Endothelial cell of hepatic sinusoid (primary cell): ENCODE results near the gene KCNIP3.

Experiments used
- in situ Hi-C: cut with HindIII; loops from 2 replicates; pipeline ENCODE4 v1.10.0; 2017; ENCODE audit warnings: low sequenced_read_pairs

KCNIP3 gene

DNA sequence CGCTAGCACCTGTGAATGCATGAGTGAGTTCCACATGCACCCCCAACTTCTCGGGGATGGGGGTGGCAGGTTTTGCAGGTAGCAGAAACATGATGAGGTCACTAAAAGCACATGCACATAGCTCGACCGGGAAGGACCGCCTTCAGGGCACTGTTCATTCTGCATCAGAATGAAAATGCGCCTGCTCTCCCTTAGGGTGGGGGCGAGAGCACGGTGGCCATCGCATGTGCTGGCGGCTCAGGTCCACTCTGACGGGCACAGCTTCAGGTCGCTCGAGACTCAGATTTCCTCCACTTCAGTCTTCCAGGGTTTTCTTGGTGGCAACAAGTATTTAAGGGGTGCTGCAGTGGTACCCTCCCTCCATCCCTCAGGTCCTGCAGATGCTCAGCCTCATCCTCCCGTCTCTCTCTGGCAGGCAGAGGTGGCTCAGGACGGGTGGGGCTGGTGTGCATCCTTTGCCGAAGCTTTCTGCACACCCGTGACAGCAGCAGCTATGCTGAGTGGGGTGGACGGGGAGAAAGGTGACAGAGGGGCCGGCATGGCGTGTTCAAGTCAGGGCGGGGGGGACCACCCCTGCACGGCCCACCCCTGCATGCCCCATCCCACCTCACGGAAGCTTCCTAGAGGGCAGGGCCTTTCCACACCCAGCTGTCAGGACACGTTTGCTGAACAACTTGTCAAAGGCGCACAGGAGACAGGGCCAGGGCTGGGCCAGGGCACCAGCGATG is 14.8 kb downstream of the KCNIP3 start:
- in situ Hi-C loops, result loop anchor here (5.0 kb wide), 1 partner anchor 40 kb away; the partner anchor contains the start of gene PROM2

DNA sequence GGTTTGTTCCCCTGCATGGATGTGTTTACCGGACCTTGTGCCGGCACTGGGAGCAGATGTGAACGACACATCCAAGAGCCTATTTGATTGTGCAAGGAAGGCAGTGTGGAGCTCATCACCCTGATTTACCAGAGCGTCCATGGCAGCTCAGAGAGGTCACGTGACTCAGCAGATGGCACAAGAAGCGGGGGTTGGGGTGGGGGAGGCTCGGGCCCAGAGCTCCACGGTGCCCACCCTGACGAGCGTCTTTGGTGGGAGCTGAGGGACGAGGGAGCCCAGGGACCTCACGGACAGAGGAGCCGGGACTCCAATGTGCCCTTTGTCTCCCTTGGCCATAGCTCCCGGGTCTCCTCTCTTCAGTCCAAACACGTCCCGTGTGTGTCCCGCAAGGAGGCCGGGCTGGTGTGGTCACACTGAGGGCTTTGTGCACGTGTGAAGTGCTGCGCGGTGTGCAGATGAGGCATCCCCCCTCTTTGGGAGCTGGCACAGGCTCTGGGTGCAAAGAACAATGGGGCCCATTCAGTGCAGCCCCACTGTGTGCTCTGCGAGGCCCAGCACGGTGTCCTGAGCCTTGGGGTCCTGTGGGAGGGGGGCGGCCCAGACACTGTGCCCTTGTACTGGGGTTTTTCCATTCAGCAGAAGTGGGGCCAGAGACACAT is 15.5 kb downstream of the KCNIP3 start:
- in situ Hi-C loops, result loop anchor here (5.0 kb wide), 1 partner anchor 40 kb away; the partner anchor contains the start of gene PROM2

DNA sequence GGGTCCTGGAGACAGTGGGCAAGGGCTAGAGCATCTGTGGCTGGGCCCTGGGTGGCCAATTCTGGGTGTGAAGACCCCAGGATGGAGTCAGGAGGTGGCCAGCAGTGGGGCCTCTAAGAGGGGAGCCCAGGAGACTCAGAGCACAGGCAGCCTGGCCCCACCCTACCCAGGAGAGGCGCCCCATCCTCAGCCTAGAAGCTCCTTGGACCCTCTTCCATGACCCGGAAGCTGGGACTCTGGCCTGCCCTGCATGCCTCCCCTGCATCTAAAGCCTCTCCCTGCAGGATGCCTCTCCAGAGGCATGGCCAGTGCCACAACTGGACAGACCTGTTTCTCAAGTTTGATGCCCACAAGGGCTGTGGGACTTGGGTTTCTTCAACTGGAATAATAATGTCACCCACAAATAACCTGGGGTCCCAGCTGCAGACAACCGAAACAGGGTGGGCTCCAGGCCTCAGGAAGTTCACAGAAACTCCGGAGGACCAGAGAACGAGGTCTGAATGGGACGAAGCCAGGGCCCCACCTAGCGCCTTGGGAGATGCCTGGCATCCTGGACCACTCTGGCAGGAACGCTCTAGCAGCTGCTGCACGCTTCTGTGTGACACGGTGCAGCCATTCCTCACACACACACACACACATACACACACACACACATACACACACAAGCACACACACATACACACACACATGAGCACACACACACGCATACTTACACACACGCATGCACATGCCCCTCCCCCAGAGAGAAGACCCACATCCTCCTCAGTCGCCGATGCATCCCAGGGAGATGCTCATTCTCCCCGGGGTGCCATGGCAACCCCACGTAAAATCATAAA is 16.4 kb downstream of the KCNIP3 start:
- in situ Hi-C loops, result loop anchor here (5.0 kb wide), 1 partner anchor 41 kb away; the partner anchor contains the start of gene PROM2

- in situ Hi-C loops, result loop anchor here (5.0 kb wide), 1 partner anchor 42 kb away; the partner anchor contains the start of gene PROM2
Observed at GRCh38 chr2:95314598-95314963, 17.4 kb downstream of the KCNIP3 start.

GRCh38 chr2:95314964-95315611 is 17.9 kb downstream of the KCNIP3 start:
- in situ Hi-C loops, result loop anchor here (5.0 kb wide), 1 partner anchor 43 kb away; the partner anchor contains the start of gene PROM2

DNA sequence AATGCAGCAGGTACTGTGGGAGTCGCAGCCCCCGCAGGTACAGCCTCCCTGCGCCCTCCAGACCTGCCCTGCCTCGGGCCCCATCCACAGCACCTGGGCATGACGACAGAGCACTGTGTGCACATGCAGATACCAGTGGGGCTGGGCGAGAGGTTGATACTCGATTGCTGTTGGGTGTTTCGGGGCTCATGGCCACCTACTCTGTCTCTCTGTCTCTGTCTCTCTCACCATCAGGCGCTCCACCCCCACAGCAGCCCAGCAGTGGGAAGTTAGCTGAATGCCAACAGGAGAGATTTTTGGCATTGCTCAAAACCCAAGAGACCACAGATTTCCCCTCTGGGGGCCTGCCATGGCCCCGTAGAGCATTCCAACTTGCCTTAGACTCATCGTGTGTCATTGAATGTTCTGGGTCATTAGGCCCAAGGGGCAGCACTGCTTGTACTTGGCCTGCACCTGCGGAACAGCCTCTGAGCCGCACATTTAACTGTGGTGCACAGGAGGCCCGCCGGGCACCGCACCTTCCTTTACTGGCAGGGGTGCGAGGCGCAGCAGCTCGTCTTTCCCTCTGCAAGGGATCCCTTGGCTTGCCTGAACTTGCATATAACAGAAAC is 18.8 kb downstream of the KCNIP3 start:
- in situ Hi-C loops, result no loop called here

DNA sequence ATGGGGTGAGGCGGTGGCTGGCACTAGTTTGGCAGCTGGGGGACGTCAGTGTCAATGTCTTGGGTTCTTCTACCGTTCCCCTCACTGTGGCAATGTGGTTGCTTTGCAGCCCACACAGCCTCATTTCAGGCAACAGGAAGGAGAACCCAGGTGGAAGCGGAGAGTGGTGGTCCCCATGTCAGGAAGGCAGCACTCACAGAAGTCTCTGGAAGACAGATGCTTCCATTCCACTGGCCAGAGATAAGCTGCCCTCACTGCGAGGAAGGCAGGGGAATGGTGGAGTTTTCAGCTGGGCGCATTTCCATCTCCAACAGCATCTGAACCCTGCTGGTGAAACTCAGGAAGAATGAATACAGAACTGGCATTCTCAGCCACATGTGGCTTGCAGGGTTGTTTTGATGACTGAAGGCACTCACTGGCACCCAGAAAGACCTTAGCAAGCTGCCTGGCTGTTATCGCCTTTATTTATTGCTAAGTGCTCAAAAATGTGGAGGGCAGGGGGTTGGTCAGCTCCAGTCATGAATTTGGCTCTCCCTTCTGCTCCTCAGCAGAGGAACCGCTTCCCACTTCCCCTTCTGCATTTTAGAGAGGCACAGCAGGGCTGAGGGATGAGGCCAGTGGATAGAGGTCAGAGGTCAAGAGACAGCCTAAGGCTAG is 19.4 kb downstream of the KCNIP3 start:
- in situ Hi-C loops, result no loop called here

- in situ Hi-C loops, result no loop called here
Observed at GRCh38 chr2:95317123-95317500, 20.0 kb downstream of the KCNIP3 start.

- in situ Hi-C loops, result no loop called here
Observed at GRCh38 chr2:95317665-95318425, 20.7 kb downstream of the KCNIP3 start.

DNA sequence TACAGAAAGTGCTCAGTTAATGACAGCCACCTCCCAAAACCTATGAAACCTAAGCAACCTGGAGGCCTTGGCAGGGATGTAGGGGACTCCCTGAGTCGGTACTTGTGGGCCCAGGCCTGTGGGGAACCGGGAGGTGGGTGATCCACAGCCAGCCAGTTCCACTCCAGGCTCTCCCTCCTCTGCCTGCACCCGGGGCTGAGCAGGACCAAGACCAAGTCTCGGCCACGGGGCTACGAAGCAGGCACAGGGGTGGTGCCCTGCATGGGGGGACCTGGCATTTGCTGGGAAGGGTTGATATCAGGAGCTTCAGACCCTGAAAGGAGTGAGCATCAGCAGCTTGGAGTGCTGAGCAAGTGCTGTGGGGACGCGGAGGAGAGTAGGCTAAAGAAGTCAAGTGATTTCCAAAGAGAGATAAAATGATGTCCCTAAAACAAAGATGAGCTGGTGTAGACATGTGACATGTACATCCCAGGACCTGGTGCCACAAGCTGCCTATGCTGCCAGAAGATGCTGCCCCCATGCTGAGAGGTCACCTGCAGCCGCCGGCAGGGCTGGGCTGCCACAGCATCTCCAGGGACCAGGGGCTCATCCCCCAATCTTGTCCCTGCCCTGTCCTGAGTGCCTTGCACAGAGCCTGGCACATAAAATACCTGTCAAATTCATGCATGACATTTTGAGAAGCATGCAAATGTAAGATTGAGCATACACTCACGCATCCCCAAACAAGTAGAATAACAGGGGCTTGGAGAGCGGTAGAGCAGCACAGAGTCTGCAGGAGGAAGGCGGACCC is 21.5 kb downstream of the KCNIP3 start:
- in situ Hi-C loops, result no loop called here

DNA sequence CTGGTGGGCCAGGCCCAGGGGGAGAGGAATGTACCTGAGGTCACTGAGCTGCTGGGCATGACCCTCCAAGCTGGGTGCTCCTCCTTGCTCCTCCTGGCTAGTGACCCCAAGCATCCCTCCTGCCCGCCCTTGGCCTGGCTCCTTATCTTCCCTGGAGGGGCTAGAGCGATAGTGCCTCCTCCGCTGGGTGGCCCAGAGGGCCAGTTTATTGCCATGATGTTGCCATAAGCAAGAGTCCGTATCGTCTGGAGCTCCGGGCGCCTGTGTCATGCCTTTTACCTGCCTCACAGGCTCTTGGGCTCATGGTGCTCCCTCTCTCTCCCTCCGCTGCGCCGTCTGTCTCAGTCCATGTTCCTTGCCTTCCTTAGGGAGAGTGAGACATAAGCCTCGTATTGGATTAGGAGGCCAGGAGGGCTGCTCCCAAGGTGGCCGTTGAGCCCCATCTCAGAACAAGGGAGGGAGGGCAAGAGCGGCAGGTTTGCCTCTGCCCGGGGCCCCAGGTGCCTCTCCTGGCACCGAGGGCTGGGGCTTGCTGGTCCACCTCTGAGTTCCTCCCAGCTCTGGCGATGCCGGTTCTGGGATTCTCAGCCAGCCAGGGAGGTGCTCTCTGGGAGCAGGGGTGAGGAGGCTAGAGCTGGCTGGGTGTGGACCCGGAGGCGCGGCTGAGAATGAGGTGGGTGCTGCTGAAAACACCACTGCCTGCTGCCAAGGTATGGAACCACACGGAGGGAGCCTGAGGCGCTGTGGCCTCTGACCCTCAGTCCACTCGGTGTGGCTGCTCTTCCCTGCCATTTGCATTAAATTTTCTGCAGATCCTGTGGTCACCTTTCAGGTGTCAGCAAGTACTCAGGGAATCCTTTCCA is 22.6 kb downstream of the KCNIP3 start:
- in situ Hi-C loops, result no loop called here

GRCh38 chr2:95320344-95320712 is 23.2 kb downstream of the KCNIP3 start:
- in situ Hi-C loops, result no loop called here

DNA sequence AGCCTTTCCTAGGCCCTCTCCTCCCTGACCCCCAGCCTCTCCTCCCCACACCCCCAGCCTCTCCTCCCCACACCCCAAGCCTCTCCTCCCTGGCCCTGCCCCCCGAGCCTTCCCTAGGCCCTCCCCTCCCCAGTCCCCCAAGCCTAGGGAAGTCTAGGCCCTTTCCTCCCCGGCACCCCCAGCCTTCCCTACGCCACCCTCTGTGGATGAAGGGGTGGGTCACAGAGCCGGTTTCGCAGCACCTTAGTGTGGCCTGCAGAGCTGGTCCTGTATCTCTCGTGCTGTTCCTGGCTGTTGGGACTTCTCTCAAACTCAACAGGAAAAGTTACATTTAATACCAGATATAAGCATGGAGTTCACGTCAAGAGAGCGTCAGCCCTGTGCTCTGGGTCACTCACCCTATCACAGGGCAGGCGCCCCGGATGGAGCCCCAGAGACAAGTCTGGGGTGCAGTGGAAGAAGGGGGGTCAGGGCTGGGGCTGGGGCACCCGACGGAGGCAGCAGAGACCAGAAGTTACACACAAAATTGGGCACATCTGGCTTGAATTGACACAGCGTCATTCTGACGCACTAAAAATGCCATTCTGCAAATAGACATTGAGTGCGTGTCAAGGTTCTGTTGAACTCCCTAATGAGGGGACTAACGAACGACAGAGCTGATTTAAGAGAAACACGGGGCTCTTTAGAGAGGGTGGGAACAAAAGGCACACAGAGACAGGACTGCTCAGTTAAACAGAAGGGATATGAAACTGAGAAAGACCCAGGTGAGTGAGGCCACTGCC is 24.0 kb downstream of the KCNIP3 start:
- in situ Hi-C loops, result no loop called here

- in situ Hi-C loops, result no loop called here
Observed at GRCh38 chr2:95323347-95324155, 26.4 kb downstream of the KCNIP3 start.

DNA sequence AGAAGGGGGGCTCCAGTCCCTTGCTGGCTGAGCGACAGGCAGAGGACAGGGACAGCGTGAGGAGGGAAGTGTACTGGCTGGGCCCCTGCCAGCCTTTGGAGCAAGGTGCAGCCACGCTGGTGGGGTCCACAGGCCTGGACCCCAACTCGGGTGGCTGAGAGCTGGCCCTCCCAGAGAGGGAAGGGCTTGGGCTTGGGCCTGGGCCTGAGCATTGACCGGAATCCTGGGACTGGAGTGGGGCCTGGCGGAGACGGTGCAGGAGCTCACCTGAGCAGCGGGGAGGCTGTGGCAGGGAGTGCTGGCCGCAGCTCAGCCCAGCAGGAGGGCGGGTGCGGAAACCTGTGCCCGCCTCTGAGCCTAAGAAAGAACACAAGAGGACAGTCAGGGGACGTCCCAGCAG is 27.9 kb downstream of the KCNIP3 start:
- in situ Hi-C loops, result no loop called here
